GM19099 (cell line): Measurements from ENCODE around the gene KCNH2.

Source experiments
- POLR2A ChIP-seq: IDR thresholded peaks from 3 replicates; pipeline ENCODE4 v1.6.1; 2011; ENCODE audit warnings: low read depth; ENCODE audit not compliant: insufficient read length; ENCODE audit errors: extremely low read depth

KCNH2 gene

DNA sequence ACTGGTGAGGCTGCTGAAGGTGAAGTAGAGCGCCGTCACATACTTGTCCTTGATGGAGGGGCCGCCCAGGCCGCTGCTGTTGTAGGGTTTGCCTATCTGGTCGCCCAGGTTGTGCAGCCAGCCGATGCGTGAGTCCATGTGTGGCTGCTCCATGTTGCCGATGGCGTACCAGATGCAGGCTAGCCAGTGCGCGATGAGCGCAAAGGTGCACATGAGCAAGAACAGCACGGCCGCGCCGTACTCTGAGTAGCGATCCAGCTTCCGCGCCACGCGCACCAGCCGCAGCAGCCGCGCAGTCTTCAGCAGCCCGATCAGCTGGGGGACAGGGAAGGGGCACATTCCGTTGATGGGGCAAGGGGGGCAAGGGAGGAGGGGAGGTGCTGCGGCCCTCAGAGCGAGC is 26.6 kb downstream of the KCNH2 start:
- no peak for TF ChIP-seq POLR2A

DNA sequence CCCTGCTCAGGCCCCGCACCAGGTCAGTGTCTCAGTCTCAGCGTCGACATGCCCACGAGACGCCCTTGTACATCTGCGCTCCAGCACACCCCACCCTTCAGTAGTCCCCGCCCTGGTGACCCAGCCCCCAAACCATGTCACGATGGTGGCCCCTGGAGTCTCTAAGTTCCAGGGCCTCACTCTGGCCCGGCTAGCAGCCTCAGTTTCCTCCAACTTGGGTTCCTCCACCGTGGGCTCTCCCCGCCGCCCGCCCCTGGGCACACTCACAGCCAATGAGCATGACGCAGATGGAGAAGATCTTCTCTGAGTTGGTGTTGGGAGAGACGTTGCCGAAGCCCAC is 27.0 kb downstream of the KCNH2 start:
- TF ChIP-seq POLR2A: no peak

GRCh38 chr7:150950496-150951180 is 27.5 kb downstream of the KCNH2 start:
- TF ChIP-seq POLR2A: no peak

- no peak for TF ChIP-seq POLR2A
These were observed 28.1 kb downstream of the KCNH2 start for GRCh38 chr7:150949971-150950491.

GRCh38 chr7:150949564-150949963 is 28.6 kb downstream of the KCNH2 start:
- TF ChIP-seq POLR2A: no peak

- no peak for TF ChIP-seq POLR2A
These were observed 29.3 kb downstream of the KCNH2 start for GRCh38 chr7:150948791-150949251.

DNA sequence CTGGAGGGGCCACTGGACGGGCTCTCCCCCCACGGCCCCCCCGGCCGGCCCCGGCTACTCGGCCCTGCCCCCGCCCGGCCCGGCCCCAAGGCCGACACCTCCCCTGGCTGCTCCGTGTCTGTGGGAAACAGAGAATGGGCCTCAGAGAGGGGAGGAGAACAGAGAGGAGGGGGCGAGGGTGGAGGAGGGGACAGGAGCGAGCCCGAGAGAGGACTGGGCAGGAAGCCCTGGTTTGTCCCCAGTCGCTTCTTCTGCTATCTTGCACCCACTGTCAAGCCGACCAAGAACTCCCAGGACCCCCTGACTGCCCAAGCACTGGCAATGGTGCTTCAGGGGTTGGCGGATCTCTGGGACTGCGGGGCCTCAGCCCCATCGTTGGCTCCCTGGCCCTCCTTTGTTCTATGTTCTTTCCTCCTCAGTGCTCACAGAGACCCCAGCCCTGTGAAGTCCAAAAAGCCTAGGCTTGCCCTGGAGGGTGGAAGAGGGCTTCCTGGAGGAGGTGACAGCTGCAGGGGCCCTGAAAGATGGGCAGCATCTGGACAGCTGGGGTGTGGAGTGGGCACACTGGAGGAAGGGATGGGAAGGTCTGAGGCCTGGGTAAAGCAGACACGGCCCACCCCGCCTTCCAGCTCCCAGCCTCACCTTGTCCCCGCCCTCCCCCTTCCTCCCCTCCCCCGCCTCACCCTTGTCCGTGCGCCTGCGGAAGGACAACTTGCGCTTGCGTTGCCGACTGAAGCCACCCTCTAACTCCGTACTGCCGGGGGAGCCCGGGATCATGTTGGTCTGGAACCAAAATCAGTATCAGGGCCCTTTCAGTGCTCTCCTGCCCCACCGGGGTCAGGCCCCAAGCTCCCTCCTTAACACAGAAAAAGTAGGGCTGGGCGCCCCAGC is 30.1 kb downstream of the KCNH2 start:
- no peak for TF ChIP-seq POLR2A

- no peak for TF ChIP-seq POLR2A
These were observed 30.8 kb downstream of the KCNH2 start for GRCh38 chr7:150947241-150947745.

GRCh38 chr7:150946421-150947240 is 31.5 kb downstream of the KCNH2 start:
- TF ChIP-seq POLR2A: no peak

DNA sequence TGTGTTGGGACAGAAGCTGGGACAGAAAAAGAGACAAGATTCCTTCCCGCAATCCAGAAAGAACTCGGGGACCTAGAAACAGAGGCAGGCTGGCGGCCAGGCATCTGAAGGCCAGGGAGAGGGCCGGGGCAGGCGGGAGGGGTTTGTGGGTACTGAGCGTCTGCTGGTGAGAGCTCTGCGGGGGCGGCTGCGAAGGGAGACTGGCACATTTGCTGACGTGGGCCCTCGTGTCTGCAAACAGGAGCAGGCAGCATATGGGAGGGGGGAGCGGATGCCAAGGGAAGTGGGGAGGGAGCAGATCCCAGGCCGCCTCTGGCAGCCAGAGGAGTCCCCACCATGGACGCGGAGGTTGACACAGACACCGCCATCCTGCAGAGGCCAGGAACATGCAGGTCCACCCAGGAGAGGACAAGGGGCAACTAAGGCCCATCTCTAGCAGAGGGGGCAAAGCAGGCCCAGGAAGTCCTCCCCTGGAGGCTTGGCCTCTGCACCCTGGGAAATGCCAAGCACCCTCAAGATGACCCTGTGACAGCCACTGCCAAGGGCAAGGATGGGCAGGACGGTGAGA is 32.2 kb downstream of the KCNH2 start:
- TF ChIP-seq POLR2A: no peak

DNA sequence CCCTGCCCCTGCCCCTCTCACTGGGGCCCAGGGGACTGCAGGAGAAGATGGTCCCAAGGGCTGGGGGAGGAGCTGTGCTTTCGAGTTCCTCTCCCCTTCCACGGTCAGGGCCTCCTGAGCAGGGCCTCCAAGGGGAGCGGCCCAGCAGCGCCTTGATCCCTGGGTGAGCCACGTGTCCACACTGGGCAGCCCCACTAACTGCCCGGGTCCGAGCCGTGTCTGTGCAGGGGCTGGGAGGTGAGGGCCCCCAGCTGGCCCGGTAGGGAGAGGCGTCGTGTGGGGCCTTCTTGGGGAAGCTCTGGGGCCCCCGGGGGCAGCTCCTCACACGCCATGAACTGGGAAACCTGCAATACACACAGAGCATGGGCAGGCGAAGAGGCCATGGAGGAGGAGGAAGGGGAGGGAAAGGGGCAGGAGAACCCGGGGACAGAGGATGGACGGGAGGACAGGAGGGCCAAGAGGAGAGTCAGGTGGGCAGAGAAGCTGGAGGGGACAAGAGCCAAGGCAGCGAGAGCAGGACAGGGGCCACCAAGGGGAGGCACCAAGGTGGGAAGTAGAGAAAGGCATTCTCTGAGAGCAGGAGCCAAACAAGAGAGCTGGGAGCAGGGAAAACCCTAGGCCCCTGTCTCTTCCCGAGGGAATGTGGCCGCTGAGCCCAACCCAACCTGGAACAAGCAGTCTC is 32.8 kb downstream of the KCNH2 start:
- no peak for TF ChIP-seq POLR2A

- no peak for TF ChIP-seq POLR2A
These were observed 33.8 kb downstream of the KCNH2 start for GRCh38 chr7:150944066-150945042.

DNA sequence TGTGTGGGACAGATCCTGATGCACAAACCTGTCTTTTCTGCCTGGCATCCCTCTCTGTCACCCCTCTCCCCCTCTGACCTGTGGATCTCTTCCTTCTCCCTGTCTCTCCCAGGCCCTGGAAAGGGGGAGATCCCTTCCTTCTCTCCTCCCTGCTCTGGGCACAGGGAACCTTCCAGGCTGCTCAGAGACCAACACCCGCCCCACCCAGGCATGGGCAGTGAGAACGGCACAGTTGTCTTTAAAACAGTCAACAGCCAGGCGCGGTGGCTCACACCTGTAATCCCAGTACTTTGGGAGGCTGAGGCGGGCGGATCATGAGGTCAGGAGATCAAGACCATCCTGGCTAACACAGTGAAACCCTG is 34.7 kb downstream of the KCNH2 start:
- no peak for TF ChIP-seq POLR2A
